ENCODE data around the gene TRIM33.

Gene TRIM33

DNA sequence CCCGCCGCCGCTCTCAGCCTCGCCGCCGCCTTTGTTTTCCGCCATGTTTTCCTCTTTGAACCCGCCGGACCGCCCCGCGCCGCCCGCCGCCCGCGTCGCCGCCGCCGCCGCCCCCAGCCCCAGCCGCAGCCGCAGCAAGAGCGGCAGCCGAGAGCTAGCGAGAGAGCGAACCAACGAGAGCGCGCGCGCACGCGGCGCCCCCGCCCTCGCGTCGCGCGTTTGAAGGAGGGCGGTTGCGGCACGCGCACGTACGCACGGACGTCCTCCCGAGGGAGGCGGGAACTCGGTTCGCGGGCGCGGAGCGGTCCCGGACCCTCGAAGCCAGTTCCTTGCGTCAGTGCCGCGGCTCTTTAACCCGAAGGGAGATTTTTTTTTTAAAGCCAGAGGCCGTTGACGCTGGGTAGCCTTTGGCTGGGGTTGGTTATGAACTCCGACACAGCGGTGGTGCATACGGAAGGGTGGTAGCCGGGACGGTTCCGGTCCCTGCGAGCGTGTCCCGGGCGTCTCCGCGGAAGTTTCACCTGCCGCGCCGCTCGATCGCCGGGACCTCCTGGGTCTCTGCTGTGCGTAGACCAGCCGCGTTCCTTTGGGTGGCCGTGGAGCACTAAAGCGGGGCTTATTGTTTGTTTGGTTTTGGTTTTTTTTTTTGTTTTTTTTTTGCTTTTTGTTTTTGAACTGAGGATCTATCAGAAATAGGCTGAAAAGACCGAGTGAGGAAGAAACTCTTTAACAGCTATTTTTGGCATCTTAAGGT, at the start of gene TRIM33:
Gene TRIM33 (minus strand): TSS at position 172 of the 754 bp plus-strand sequence. CDS start 127 bp downstream, at position 45.
- peak; percentile 83 to 84 for DNase-seq (ENCODE audit: low read depth in 2 of 2)

- no peak for DNase-seq (ENCODE audit: low read depth in 2 of 2)
Observed at GRCh38 chr1:114559356-114559755, 48.4 kb upstream of the TRIM33 start.

GRCh38 chr1:114558544-114558943, 47.5 kb upstream of the TRIM33 start:
- DNase-seq (ENCODE audit: low read depth in 2 of 2), result no peak

DNA sequence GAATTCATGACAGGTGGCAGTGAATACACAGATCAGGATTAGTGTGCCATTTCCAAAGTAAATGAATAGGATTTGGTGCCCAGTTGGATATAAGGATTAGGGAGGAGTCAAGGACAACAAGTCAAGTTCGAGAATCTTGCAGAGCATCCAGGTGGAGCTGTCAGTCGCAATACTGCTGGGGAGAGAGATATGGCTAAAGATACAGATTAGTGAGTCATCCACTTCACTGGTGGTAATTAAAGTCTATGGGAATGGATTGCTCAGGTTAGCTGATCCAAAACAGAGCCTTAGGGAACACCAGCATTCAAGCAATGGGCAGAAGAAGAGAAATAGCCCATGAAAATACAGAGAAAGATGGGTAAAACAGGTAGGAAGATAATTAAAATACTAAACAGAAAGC, 43.6 kb upstream of the TRIM33 start:
- DNase-seq (ENCODE audit: low read depth in 2 of 2), result no peak

DNA sequence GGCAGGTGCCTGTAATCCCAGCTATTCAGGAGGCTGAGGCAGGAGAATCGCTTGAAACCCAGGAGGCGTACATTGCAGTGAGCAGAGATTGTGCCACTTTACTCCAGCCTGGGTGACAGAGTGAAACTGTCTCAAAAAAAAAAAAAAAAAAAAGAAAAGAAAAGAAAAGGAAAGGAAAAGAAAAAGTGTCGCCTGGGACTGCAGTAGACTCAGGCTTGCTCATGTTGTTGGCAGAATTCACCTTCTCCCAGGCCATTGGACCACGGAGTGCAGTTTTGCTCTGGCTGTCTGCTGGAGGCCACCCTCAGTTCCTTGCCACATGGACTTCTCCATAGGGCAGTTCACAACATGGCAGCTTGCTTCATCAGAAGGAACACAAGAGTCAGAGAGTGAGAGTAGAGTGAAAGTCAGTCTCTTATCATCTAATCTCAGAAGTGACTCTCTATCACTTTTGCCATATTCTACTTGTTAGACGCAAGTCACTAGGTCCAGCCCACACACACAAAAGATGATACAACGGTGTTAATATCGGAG, 41.2 kb upstream of the TRIM33 start:
- no peak for DNase-seq (ENCODE audit: low read depth in 2 of 2)

DNA sequence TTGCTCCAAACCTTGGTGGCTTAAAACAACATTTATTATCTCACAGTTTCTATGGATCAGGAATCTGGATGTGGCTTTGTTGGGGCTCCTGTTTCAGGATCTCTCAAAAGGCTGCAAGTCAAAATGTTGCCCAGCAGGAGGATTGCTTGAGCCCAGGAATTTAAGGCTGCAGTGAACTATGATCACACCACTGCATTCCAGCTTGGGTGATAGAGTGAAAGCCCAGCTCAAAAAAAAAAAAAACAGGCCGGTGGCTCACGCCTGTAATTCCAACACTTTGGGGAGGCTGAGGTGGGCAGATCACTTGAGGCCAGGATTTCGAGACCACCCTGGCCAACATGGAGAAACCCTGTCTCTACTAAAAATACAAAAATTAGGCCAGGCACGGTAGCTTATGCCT, 40.4 kb upstream of the TRIM33 start:
- no peak for DNase-seq (ENCODE audit: low read depth in 2 of 2)

- no peak for DNase-seq (ENCODE audit: low read depth in 2 of 2)
Observed at GRCh38 chr1:114550336-114550735, 39.3 kb upstream of the TRIM33 start.

GRCh38 chr1:114549137-114549536, 38.1 kb upstream of the TRIM33 start:
- no peak for DNase-seq (ENCODE audit: low read depth in 2 of 2)

- DNase-seq (ENCODE audit: low read depth in 2 of 2), result no peak
Observed at GRCh38 chr1:114547076-114547475, 36.1 kb upstream of the TRIM33 start.

- DNase-seq (ENCODE audit: low read depth in 2 of 2), result no peak
Observed at GRCh38 chr1:114545796-114546195, 34.8 kb upstream of the TRIM33 start.

GRCh38 chr1:114545315-114545714, 34.3 kb upstream of the TRIM33 start:
- DNase-seq (ENCODE audit: low read depth in 2 of 2), result no peak

GRCh38 chr1:114540821-114541220, 29.8 kb upstream of the TRIM33 start:
- DNase-seq (ENCODE audit: low read depth in 2 of 2), result no peak

- no peak for DNase-seq (ENCODE audit: low read depth in 2 of 2)
Observed at GRCh38 chr1:114540272-114540671, 29.3 kb upstream of the TRIM33 start.

- no peak for DNase-seq (ENCODE audit: low read depth in 2 of 2)
Observed at GRCh38 chr1:114536043-114536442, 25.0 kb upstream of the TRIM33 start.

DNA sequence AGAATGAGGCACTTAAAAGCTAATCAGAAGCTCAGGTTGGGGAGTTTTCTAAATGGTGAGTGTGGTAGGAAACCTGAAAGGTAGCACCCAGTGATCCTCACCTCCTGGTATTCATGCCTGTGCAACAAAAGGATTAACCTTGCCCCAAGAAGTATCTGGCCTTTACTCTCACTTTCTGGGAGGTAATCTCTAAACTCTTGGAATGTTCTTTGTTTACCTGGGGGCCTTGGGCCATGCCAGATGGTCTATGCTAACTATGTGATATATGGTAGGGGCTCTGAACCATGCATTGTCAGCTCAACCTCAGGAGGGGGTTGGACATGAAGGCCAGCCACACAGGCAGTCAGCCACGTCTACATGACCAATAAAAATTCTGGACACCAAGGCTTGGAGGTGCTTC, 24.4 kb upstream of the TRIM33 start:
- DNase-seq (ENCODE audit: low read depth in 2 of 2), result no peak

GRCh38 chr1:114531094-114531493, 20.1 kb upstream of the TRIM33 start:
- DNase-seq (ENCODE audit: low read depth in 2 of 2), result no peak

- no peak for DNase-seq (ENCODE audit: low read depth in 2 of 2)
Observed at GRCh38 chr1:114530224-114530623, 19.2 kb upstream of the TRIM33 start.

- DNase-seq (ENCODE audit: low read depth in 2 of 2), result no peak
Observed at GRCh38 chr1:114524944-114525343, 13.9 kb upstream of the TRIM33 start.

GRCh38 chr1:114522264-114522575, 11.2 kb upstream of the TRIM33 start:
- no peak for DNase-seq (ENCODE audit: low read depth in 2 of 2)

DNA sequence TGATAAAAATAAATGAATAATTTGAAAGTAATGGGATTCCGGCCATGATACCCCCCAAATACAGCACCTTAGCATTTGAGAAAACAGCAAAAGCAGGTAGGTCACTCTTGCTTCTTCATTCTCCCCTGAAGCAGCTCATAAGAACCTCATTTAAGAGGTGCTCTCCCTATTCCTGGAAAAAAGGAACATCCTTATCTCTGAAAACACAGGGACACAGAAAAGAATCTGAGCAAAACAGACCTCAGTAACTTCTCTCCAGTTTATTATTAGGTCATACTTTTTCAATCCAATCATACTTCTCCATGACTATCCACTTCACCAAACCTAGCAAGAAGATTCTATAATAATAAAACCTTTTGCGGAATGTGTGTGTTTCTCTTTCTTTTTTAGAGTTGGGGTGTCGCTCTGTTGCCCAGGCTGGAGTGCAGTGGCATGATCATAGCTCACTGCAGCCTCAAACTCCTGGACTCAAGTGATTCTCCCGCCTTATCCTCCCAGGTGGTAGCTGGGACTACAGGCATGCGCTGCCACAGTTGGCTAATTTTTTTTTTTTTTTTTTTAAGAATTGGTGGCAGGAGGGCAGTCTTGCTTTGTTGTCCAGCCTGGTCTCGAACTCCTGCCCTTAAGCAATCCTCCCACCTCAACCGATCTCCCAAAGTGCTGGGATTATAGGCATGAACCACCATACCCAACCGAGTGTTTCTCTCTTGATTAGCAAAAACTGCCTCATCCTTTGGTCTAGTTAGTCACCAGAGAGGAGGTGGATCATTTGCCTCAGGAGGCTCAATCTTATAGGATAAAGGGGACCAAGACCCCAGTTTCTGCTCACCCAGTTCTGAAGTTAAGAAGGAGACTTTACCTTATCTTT, 10.6 kb upstream of the TRIM33 start:
- DNase-seq (ENCODE audit: low read depth in 2 of 2), result no peak

DNA sequence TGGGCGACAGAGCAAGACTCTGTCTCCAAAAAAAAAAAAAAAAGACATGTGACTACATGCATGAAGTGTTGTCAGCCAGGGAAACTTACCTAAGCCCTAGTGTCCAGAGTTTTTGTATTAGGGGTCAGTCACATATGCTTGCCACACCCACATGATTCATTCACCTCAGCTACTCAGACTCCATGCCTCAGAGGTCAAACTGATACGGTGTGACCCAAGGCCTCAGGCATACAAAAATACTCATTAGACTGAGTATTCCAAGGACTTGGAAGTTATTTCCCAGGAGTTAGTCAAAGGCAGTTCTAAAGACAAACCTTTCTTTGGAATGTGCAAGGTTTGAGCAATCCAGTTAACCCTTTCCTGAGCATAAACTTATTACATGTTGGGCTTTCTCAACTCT, 6.3 kb upstream of the TRIM33 start:
- DNase-seq (ENCODE audit: low read depth in 2 of 2), result no peak

- DNase-seq (ENCODE audit: low read depth in 2 of 2), result no peak
Observed at GRCh38 chr1:114512595-114513280, 1.7 kb upstream of the TRIM33 start.

All from activated CD8-positive, alpha-beta memory T cell treated with anti-CD3 and anti-CD28 coated beads for 4 hours (primary cell).